Tibial artery (tissue), 4 donors: ENCODE measurements around the gene MROH8.

Experiments used
- DNase-seq, 2 donors: peaks; one replicate each; pipeline ENCODE4 v3.0.0-alpha.2; 2019
- H3K27ac ChIP-seq, 2 donors: fragments of 200-600 bp; sonication (generic) in 1 of 2; 1 replicate in 1 of 2; 2 replicates in 1 of 2; pipeline ENCODE4 v1.5.1; 2018 to 2019; ENCODE audit warnings: mild to moderate bottlenecking in 1 of 2
- H3K27me3 ChIP-seq, 2 donors: fragments of 200-600 bp; sonication (generic) in 1 of 2; one replicate each; pipeline versions ENCODE4 v1.5.1 to v1.6.0; 2016 to 2019
- H3K36me3 ChIP-seq, 3 donors: fragments of 200-600 bp; sonication (generic) in 2 of 3; one replicate each; pipeline ENCODE4 v1.5.1; 2016 to 2019; ENCODE audit warnings: mild to moderate bottlenecking in 2 of 3
- H3K4me1 ChIP-seq, 4 donors: fragments of 200-600 bp; sonication (generic) in 2 of 4; 1 replicate in 3 of 4; 2 replicates in 1 of 4; pipeline ENCODE4 v1.5.1; 2016 to 2019
- H3K4me3 ChIP-seq, 2 donors: fragments of 200-600 bp; sonication (generic) in 1 of 2; 1 replicate in 1 of 2; 2 replicates in 1 of 2; pipeline ENCODE4 v1.5.1; 2018 to 2019; ENCODE audit warnings: mild to moderate bottlenecking in 2 of 2
- H3K9me3 ChIP-seq, 3 donors: fragments of 200-600 bp; sonication (generic) in 1 of 3; one replicate each; pipeline ENCODE4 v1.5.1; 2016 to 2019
- intact Hi-C: fragments of 100-400 bp; cut with DNase I; formaldehyde crosslinking; loops from one replicate; pipeline ENCODE4 v1.15.0; 2023; ENCODE audit warnings: low total_unique reads
- TF ChIP-seq, protein P1 (sequence below), 2 experiments: fragments of 200-600 bp in 1 of 2; fragments of 450-650 bp in 1 of 2; IDR thresholded peaks; one replicate each; pipeline ENCODE4 v1.5.1; 2017 to 2019; ENCODE audit warnings: antibody characterized with exemption in 2 of 2, mild to moderate bottlenecking in 1 of 2, moderate library complexity in 1 of 2

Gene MROH8

DNA sequence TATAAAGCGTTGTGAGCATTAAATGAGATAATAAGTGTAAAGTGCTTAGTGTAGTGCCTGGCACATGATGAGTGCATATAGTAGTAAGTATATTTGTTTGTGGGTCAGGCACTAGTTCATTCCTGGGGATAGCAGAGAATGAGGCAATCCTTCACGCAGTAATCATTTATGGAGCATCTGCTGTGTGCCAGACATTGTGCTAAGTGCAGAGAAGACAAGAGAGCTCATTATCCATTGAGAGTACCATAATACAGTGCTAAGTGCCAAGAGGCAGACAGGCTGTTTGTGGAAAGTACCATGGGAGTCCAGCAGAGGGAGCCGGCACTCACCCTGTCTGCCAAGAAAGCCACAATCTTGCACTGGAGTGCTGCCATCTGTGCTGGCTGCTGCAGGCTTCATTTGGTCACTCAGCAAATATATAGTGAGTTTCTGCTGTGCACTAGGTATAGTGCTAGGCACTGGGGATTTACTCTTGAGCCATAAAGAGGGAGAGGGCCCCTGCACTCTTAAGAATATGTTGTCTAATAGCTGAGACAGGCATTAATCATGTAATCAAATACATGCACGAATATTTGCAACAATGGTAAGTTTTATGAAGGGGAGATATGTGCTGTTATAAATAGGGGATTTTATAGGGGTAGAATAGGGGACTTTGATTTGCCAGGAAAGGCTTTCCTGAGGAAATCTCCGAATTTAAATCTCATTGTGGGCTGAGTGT lies 12.9 kb upstream of the MROH8 start:
- intact Hi-C loops: loop anchor here (5.0 to 10.0 kb wide), 2 partner anchors 193 to 345 kb away; no protein-coding TSS in a partner anchor
- no peaks in the 10 kb centered on the region for H3K9me3 ChIP-seq
- peaks cover 0 to 14% (median 8%) of the 10 kb centered on the region in 4 donors for H3K4me1 ChIP-seq
- TF ChIP-seq, protein P1, sequence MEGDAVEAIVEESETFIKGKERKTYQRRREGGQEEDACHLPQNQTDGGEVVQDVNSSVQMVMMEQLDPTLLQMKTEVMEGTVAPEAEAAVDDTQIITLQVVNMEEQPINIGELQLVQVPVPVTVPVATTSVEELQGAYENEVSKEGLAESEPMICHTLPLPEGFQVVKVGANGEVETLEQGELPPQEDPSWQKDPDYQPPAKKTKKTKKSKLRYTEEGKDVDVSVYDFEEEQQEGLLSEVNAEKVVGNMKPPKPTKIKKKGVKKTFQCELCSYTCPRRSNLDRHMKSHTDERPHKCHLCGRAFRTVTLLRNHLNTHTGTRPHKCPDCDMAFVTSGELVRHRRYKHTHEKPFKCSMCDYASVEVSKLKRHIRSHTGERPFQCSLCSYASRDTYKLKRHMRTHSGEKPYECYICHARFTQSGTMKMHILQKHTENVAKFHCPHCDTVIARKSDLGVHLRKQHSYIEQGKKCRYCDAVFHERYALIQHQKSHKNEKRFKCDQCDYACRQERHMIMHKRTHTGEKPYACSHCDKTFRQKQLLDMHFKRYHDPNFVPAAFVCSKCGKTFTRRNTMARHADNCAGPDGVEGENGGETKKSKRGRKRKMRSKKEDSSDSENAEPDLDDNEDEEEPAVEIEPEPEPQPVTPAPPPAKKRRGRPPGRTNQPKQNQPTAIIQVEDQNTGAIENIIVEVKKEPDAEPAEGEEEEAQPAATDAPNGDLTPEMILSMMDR (IDR thresholded peaks at IDR 0.05): peak; percentile 91 to 93
- no peak overlapping the region for H3K4me3 ChIP-seq
- H3K27ac ChIP-seq: no peak overlapping the region
- peaks cover 0 to 24% (median 12%) of the 10 kb centered on the region in 3 donors for H3K36me3 ChIP-seq
- H3K27me3 ChIP-seq: no peaks in the 10 kb centered on the region
- peak; percentile 90 to 91 for DNase-seq

DNA sequence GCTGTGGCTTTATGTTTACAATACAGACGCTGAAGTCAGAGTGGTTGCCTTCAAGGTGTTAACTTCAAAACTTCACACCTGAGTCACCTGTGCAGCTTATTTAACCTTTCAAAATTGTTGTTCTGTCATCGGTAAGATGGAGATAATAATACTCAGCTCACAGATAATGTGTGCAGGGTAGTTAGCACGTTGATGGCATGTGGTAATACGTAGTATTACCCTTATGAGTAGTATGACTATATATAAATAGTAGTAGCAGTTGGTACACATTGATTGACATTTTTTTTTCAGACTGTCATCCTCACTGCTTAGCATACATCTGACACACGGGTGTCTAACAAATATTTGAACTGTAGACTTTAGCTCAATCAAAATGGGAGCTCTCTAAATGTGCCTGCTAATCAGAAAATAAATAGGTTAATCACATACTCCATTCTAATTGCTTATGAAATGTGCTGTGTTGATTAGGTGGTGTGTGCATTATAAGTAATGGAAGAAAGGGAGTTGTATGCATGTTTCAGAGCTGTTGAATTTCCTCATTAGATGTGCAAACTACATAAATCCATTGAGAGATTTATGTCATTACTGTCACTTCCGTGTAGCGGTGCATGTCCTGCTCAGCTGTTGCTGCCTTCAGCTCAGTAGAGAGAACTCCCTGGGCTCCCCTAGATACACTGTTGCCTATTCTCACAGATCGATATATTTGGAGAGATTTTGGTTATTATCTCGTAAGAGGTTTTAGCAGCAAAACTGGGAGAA lies 11.2 kb upstream of the MROH8 start:
- intact Hi-C loops: loop anchor here (5.0 to 10.0 kb wide), 2 partner anchors 194 to 347 kb away; no protein-coding TSS in a partner anchor
- TF ChIP-seq, protein P1 (IDR thresholded peaks at IDR 0.05): no peak
- H3K4me1 ChIP-seq: peaks cover 0 to 14% (median 8%) of the 10 kb centered on the region in 4 donors

GRCh38 chr20:37189416-37190016 lies 10.2 kb upstream of the MROH8 start:
- H3K4me3 ChIP-seq: no peak overlapping the region
- H3K36me3 ChIP-seq: peaks cover 18 to 45% (median 30%) of the 10 kb centered on the region in 3 donors
- intact Hi-C loops: loop anchor here (5.0 to 10.0 kb wide), 2 partner anchors 195 to 348 kb away; no protein-coding TSS in a partner anchor
- no peak for DNase-seq
- no peaks in the 10 kb centered on the region for H3K27me3 ChIP-seq
- H3K27ac ChIP-seq: no peak overlapping the region
- H3K9me3 ChIP-seq: no peaks in the 10 kb centered on the region
- TF ChIP-seq, protein P1 (IDR thresholded peaks at IDR 0.05): no peak
- peaks cover 0 to 17% (median 8%) of the 10 kb centered on the region in 4 donors for H3K4me1 ChIP-seq

More for the DNA sequence above, 11.2 kb upstream of the MROH8 start:
- H3K9me3 ChIP-seq: no peaks in the 10 kb centered on the region
- H3K27me3 ChIP-seq: no peaks in the 10 kb centered on the region
- DNase-seq: no peak
- no peak overlapping the region for H3K27ac ChIP-seq
- no peak overlapping the region for H3K4me3 ChIP-seq
- peaks cover 11 to 35% (median 22%) of the 10 kb centered on the region in 3 donors for H3K36me3 ChIP-seq

- Histone ChIP-seq H3K27me3 (no peaks in the 10 kb centered on the region), H3K36me3 (peaks cover 18 to 52% (median 36%) of the 10 kb centered on the region in 3 donors), H3K4me1 (peaks cover 0 to 21% (median 8%) of the 10 kb centered on the region in 4 donors), H3K4me3 (no peak overlapping the region), H3K27ac (no peak overlapping the region), H3K9me3 (no peaks in the 10 kb centered on the region)
- TF ChIP-seq, protein P1 (IDR thresholded peaks at IDR 0.05): no peak
- intact Hi-C loops: no loop called here
- DNase-seq: no peak
Observed at GRCh38 chr20:37188787-37189186, 9.4 kb upstream of the MROH8 start.

GRCh38 chr20:37185686-37186085 lies 6.3 kb upstream of the MROH8 start:
- DNase-seq: peak in 1 of 2 donors; percentile 26
- Histone ChIP-seq H3K27me3 (no peaks in the 10 kb centered on the region), H3K4me1 (peaks cover 0 to 31% (median 13%) of the 10 kb centered on the region in 4 donors), H3K9me3 (no peaks in the 10 kb centered on the region), H3K36me3 (peaks cover 18 to 55% (median 36%) of the 10 kb centered on the region in 3 donors), H3K27ac (no peak overlapping the region), H3K4me3 (no peak overlapping the region)
- TF ChIP-seq, protein P1 (IDR thresholded peaks at IDR 0.05): no peak
- intact Hi-C loops: no loop called here
